Epithelial cell of esophagus (primary cell): Measurements from ENCODE around the gene CWF19L1.
"Not testable (repeated sequence)": the region's sequence is repeated elsewhere in the genome, so short reads cannot be mapped to it uniquely, and the experiment has no call there.

ENCODE experiments used
- DNase-seq: peaks from one replicate; pipeline ENCODE4 v3.0.0; 2010; ENCODE audit warnings: low read depth
- H3K4me3 ChIP-seq: 2 replicates; pipeline ENCODE4 v1.5.1; 2011; ENCODE audit warnings: mild to moderate bottlenecking, low read length, control low read depth
- TF ChIP-seq, protein P1 (sequence below): IDR thresholded peaks from 2 replicates; pipeline ENCODE4 v1.5.1; 2011; ENCODE audit warnings: low read depth, mild to moderate bottlenecking, low read length, control low read depth, inconsistent platforms; ENCODE audit not compliant: insufficient read depth; ENCODE audit errors: missing control alignments

The CWF19L1 gene

DNA sequence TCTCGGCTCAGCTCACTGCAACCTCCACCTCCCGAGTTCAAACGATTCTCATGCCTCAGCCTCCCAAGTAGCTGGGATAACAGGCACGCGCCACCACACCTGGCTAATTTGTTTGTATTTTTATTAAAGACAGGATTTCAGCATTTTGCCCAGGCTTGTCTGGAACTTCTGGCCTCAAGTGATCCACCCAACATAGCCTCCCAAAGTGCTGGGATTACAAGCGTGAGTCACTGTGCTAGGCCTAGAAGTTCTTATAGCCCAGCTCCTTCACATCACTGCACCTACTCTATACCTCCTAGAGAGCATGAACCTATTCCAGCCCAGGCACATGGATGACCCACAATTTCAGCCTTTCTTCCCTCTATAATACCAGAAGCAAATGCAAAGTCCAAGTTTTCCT is 20.3 kb upstream of the CWF19L1 start:
- H3K4me3 ChIP-seq: no peak overlapping the region
- peak; percentile 81 for DNase-seq
- TF ChIP-seq, protein P1, sequence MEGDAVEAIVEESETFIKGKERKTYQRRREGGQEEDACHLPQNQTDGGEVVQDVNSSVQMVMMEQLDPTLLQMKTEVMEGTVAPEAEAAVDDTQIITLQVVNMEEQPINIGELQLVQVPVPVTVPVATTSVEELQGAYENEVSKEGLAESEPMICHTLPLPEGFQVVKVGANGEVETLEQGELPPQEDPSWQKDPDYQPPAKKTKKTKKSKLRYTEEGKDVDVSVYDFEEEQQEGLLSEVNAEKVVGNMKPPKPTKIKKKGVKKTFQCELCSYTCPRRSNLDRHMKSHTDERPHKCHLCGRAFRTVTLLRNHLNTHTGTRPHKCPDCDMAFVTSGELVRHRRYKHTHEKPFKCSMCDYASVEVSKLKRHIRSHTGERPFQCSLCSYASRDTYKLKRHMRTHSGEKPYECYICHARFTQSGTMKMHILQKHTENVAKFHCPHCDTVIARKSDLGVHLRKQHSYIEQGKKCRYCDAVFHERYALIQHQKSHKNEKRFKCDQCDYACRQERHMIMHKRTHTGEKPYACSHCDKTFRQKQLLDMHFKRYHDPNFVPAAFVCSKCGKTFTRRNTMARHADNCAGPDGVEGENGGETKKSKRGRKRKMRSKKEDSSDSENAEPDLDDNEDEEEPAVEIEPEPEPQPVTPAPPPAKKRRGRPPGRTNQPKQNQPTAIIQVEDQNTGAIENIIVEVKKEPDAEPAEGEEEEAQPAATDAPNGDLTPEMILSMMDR: no peak

DNA sequence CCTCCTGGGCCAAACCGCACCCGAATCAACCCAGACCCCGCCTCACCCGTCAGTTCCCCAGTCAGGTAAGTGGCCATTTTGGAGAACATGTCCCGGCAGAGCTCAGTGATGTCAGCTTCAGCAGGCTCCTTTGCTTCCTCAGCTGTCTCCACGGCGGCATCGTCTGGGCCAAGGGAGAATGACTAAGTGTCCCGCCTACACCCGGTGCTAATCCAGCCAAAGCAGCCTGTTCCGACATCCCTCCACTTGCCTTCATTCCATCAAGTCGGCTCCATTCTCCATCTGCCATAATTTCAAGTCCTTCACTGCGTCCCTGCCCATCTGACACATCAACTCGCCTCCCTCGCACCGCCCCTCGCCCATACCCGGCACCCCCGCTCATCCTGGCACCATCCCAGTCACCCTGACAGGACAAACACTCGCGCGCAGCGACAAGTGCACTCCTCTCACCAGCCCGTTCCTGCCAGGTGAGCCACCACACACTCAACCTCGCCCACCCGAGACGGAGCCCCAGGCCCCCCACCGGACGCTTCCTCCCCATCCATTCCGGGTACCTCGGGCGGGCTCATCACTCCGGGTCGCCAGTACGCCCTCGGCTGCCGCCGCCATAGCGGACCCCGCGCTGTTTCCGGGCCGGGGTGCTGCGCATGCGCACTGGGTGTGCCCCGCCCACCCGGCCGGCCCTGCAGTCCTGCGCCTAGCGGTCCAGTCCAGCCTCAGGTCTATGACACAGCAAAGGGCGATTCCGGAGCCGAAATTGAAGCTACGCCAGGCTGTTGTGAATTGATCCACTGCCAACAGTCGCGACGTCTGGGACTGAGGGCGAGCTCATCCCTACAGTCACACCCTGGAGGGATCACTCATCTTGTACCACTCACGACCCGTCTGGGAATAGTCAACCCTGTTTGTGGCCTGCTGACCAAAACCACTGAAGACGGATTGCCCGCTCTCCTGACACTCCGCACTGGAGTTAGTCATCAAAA is 18.9 kb upstream of the CWF19L1 start, which contains the start of gene BLOC1S2:
TSS of gene BLOC1S2 (minus strand) at position 630 of the 983 bp plus-strand sequence. CDS start at position 609, 21 bp downstream.
- peak within 1 kb of the TSS; percentile 91 for H3K4me3 ChIP-seq
- TF ChIP-seq, protein P1: no peak
- peak; percentile 99 for DNase-seq

DNA sequence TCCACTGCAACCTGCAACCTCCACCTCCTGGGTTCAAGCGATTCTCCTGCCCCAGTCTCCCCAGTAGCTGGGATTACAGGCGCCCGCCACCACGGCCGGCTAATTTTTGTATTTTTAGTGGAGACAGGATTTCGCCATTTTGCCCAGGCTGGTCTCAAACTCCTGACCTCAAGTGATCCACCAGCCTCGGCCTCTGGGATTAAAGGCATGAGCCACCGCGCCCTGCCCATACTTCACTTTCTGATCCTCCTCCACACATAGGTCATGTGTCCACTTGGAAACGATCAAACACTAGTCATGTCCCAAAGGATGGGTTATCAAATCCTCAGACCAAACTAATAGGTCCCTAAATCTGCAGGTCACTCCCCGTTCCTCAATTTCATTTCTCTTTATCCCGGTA is 17.9 kb upstream of the CWF19L1 start:
- DNase-seq: not testable (repeated sequence)
- peak overlapping the region; percentile 91 for H3K4me3 ChIP-seq

DNA sequence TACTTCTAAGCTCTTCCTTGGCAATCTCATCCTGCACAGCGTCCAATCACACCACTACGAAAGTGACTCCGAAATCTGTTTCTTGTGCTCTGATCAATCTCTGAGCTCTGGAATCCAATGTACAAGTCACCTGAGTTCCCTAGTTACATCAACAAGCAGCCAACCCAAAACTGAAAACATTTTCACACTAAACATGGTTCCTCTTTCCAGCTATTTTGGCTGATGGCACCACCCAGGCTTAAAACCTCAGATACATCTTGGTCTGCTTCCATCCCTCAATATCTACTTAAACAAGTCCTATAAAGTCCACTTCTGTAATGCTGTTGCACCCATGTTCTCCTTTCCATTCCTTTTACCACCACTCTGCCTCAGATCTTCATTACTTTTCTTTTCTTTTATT is 15.5 kb upstream of the CWF19L1 start:
- no peak overlapping the region for H3K4me3 ChIP-seq
- no peak for DNase-seq
- TF ChIP-seq, protein P1: no peak

DNA sequence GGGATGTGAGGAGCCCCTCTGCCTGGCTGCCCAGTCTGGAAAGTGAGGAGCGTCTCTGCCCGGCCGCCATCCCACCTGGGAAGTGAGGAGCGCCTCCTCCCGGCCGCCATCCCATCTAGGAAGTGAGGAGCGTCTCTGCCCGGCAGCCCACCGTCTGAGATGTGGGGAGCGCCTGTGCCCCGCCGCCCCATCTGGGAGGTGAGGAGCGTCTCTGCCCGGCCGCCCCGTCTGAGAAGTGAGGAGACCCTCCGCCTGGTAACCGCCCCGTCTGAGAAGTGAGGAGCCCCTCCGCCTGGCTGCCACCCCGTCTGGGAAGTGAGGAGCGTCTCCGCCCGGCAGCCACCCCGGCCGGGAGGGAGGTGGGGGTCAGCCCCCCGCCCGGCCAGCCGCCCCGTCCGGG is 9.5 kb upstream of the CWF19L1 start:
- not testable (repeated sequence) for H3K4me3 ChIP-seq, DNase-seq

DNA sequence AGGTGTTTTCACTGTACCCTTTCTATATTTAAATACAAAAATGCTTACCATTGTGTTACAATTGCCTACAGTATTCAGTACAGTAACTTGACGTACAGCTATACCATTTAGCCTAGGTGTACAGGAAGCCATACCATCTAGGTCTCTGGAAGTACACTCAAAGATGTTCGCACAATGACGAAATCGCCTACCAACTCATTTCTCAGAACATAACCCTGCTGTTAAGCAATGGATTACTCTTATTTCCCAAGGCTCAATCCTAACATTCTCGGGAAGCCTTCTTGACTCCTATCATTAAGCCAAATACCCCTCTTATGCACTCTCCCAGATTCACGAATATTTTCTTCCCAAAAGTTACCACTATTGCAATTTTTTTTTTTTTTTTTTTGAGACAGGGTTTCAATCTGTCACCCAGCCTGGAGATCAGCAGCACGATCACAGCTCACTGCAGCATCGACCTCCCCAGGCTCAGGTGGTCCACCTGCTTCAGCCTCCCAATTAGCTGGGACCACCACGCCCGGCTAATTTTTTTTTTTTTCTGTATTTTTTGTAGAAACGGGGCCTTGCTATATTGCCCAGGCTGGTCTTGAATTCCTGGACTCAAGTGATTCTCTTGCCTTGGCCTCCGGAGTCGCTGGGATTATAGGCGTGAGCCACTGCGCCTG is 1.5 kb downstream of the CWF19L1 start:
- peak overlapping the region; percentile 100 for H3K4me3 ChIP-seq
- peak; percentile 11 for DNase-seq
- TF ChIP-seq, protein P1: no peak

DNA sequence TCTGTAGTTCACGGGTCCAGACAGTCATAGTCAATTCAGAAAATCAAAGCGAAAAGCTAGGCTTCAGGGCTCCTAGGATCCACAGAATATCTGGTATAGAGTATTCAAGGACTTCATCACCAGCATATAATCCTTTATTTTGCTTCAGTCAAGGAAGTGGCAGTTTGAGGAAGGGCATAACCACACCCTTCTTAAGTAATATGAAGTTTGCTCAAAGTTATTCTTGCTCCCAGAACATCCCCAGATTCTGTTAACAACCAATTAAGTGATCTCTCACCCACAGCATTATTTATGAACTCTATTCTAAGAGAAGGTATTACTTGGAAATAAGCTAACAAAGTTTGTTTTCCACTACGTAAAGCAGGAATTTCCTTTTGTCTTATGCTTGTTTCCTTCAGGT is 13.2 kb downstream of the CWF19L1 start:
- no peak for DNase-seq
- TF ChIP-seq, protein P1: no peak
- H3K4me3 ChIP-seq: no peak overlapping the region
